K562 (cell line): Measurements from ENCODE around the gene KIF9. TPM values are rescaled to one million over a fixed set of nuclear protein-coding genes. Genes with fewer than 3 reads are reported as not detected.

ENCODE experiments used
- CXXC5 ChIP-seq: fragments of 250-450 bp; sonication (Bioruptor Pico); IDR thresholded peaks from 2 replicates; pipeline ENCODE4 v1.8.0; 2022; ENCODE audit warnings: inconsistent platforms, mild to moderate bottlenecking, moderate library complexity
- ETV6 ChIP-seq, 3 experiments: fragments of 150-350 bp in 1 of 3; sonication (generic) in 1 of 3; formaldehyde crosslinking in 1 of 3; IDR thresholded peaks; 2 replicates each; pipeline versions ENCODE4 v1.6.1 to v1.8.0; 2014 to 2022; ENCODE audit warnings: borderline replicate concordance in 2 of 3, low read depth in 2 of 3, antibody characterized with exemption in 1 of 3, low read length in 1 of 3, mild to moderate bottlenecking in 1 of 3, missing genetic modification reagents in 1 of 3
- HBP1 ChIP-seq: fragments of 450-650 bp; formaldehyde crosslinking; IDR thresholded peaks from 2 replicates; pipeline ENCODE4 v1.4.0; 2022; ENCODE audit warnings: missing genetic modification characterization
- MAZ ChIP-seq, 2 experiments: fragments of 450-650 bp in 1 of 2; sonication (generic) in 1 of 2; formaldehyde crosslinking; IDR thresholded peaks in 1 of 2; conservative IDR thresholded peaks in 1 of 2; 2 replicates each; pipeline versions ENCODE4 v1.4.0 to v1.5.0; 2020; ENCODE audit warnings: mild to moderate bottlenecking in 1 of 2, missing genetic modification reagents in 1 of 2
- MGA ChIP-seq: fragments of 450-650 bp; IDR thresholded peaks from 2 replicates; pipeline ENCODE4 v1.6.1; 2016; ENCODE audit warnings: mild to moderate bottlenecking, moderate library complexity
- MYNN ChIP-seq, 2 experiments: sonication (generic); formaldehyde crosslinking in 1 of 2; IDR thresholded peaks; 2 replicates each; pipeline versions ENCODE4 v1.5.0 to v1.6.1; 2016 to 2020; ENCODE audit warnings: antibody characterized with exemption in 1 of 2, missing genetic modification reagents in 1 of 2
- PTTG1 ChIP-seq: fragments of 450-650 bp; IDR thresholded peaks from 2 replicates; pipeline ENCODE4 v1.6.1; 2016; ENCODE audit warnings: low read depth, mild to moderate bottlenecking, missing genetic modification characterization, missing compliant biosample characterization
- SRSF3 ChIP-seq: fragments of 200-400 bp; formaldehyde crosslinking; IDR thresholded peaks from 2 replicates; pipeline ENCODE4 v1.6.1; 2016; ENCODE audit warnings: mild to moderate bottlenecking, low read length, moderate library complexity; ENCODE audit not compliant: insufficient read depth
- TRIM24 ChIP-seq, 2 experiments: fragments of 450-650 bp; IDR thresholded peaks; 2 replicates each; pipeline ENCODE4 v1.6.1; 2016
- ZNF134 ChIP-seq: fragments of 250-450 bp; sonication (Bioruptor Pico); conservative IDR thresholded peaks from 2 replicates; pipeline ENCODE4 v1.4.0; 2020
- ZNF184 ChIP-seq: sonication (generic); formaldehyde crosslinking; IDR thresholded peaks from 2 replicates; pipeline ENCODE4 v1.5.0; 2020; ENCODE audit warnings: missing genetic modification reagents
- ZNF3 ChIP-seq: fragments of 250-450 bp; sonication (Bioruptor Pico); IDR thresholded peaks from 2 replicates; pipeline ENCODE4 v1.5.0; 2021; ENCODE audit warnings: mild to moderate bottlenecking, moderate library complexity
- ZNF76 ChIP-seq: fragments of 250-450 bp; sonication (Bioruptor Pico); IDR thresholded peaks from 2 replicates; pipeline ENCODE4 v1.4.0; 2020; ENCODE audit warnings: mild to moderate bottlenecking, moderate library complexity, borderline replicate concordance
- ZNF79 ChIP-seq: fragments of 250-450 bp; sonication (Bioruptor Pico); IDR thresholded peaks from 2 replicates; pipeline ENCODE4 v1.4.0; 2020; ENCODE audit warnings: low read depth, mild to moderate bottlenecking, moderate library complexity
- ZNF830 ChIP-seq: fragments of 250-450 bp; sonication (Bioruptor Pico); IDR thresholded peaks from 2 replicates; pipeline ENCODE4 v1.5.0; 2021; ENCODE audit warnings: mild to moderate bottlenecking
- polyA plus RNA-seq, 8 experiments: library from polyadenylated mRNA; depleted of rRNA in 4 of 8; stranded (reverse) in 5 of 8; unstranded in 3 of 8; fragments of >200 nt; fragmentation: Nextera tagmentation in 2 of 8; fragmentation: Illumina TruSeq in 1 of 8; extraction: Ambion mirVana in 2 of 8; extraction: Trizol in 1 of 8; gene quantifications; 2 replicates each; pipeline versions ENCODE4 v1.2.1 to v1.2.3, GENCODE V29; 2011 to 2014; ENCODE audit warnings: inconsistent platforms in 1 of 8, missing spikeins in 1 of 8
- total RNA-seq, 7 experiments: library from RNA; depleted of rRNA in 6 of 7; stranded (reverse); fragments of >200 nt in 6 of 7; fragmentation: Illumina TruSeq in 2 of 7; extraction: Trizol in 2 of 7; gene quantifications; 2 replicates each; pipeline versions ENCODE4 v1.2.1 to v1.2.3, GENCODE V29; 2011 to 2021; ENCODE audit warnings: low replicate concordance in 1 of 7

KIF9 gene
- total and polyA plus RNA-seq, 9 of the 15 experiments (the other 6 are each of a cell fraction or from before 2014, with no cell fraction given): 16.9 to 56.9 (median 25.0) TPM

- TF ChIP-seq MGA: no peak
- TF ChIP-seq ETV6 (IDR thresholded peaks at IDR 0.05; ENCODE audit: borderline replicate concordance in 1 of 2, low read depth in 2 of 2, low read length in 1 of 2): no peak
- no peak for TF ChIP-seq ETV6 (CRISPR knock-in tag; IDR thresholded peaks at IDR 0.05; ENCODE audit: borderline replicate concordance)
- TF ChIP-seq TRIM24 (IDR thresholded peaks at IDR 0.05): peak; percentile 78 to 87; a peak in 3 of 4 replicates
- no peak for TF ChIP-seq MYNN (IDR thresholded peaks at IDR 0.05)
- TF ChIP-seq MYNN (CRISPR knock-in tag; IDR thresholded peaks at IDR 0.05): no peak
- TF ChIP-seq ZNF79 (CRISPR knock-in tag): peak; percentile 76
- TF ChIP-seq ZNF3 (CRISPR knock-in tag): no peak
- TF ChIP-seq ZNF184: no peak
- TF ChIP-seq ZNF134 (CRISPR knock-in tag): 0 out of 2 replicates have a peak, but pooled peaks have one; percentile 32
- TF ChIP-seq ZNF830 (CRISPR knock-in tag): peak; percentile 33; the same call in 1 of the 2 replicates
- peak; percentile 73 for TF ChIP-seq PTTG1 (tag)
- no peak for TF ChIP-seq SRSF3
- peak; percentile 69; the same call in 1 of the 2 replicates for TF ChIP-seq HBP1 (CRISPR knock-in tag)
- TF ChIP-seq CXXC5 (CRISPR knock-in tag): peak; percentile 63
- peak in 1 of 2 experiments; percentile 53; a peak in 2 of 4 replicates for TF ChIP-seq MAZ (CRISPR knock-in tag; conservative IDR thresholded peaks at IDR 0.05 in 1 of 2, IDR thresholded peaks at IDR 0.05 in 1 of 2)
- TF ChIP-seq ZNF76 (CRISPR knock-in tag): peak; percentile 55; the same call in 1 of the 2 replicates
Measured at GRCh38 chr3:47225310-47225906, 57.2 kb downstream of the KIF9 start (continued).
